GM19324 (cell line): ENCODE measurements around the gene CAB39L.

ENCODE experiments used
- ATAC-seq: cut with Tn5 transposase; IDR thresholded peaks from one replicate; pipeline ENCODE4 v1.9.1; 2021; ENCODE audit warnings: mild to moderate bottlenecking, moderate library complexity; ENCODE audit not compliant: unreplicated experiment, low FRiP score

The CAB39L gene

GRCh38 chr13:49443357-49443703 lies 534 bp downstream of the CAB39L start:
- ATAC-seq: no peak

- ATAC-seq: no peak
Measured at GRCh38 chr13:49441846-49442245, 2.0 kb downstream of the CAB39L start.

DNA sequence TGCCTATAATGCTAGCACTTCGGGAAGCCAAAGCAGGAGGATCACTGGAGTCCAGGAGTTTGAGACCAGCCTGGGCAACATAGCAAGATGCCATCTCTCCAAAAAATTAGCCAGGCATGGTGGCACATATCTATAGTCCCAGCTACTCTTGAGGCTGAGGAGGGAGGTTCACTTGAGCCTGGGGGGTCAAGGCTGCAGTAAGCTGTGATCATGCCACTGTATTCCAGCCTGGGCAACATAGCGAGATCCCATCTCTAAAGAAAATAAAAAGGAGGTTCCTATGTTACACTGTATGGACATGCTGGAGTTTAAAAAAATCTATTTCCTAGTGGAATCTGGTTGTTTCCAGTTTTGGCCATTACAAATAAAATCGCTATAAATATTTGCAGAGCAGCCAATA lies 2.6 kb downstream of the CAB39L start:
- ATAC-seq: no peak

DNA sequence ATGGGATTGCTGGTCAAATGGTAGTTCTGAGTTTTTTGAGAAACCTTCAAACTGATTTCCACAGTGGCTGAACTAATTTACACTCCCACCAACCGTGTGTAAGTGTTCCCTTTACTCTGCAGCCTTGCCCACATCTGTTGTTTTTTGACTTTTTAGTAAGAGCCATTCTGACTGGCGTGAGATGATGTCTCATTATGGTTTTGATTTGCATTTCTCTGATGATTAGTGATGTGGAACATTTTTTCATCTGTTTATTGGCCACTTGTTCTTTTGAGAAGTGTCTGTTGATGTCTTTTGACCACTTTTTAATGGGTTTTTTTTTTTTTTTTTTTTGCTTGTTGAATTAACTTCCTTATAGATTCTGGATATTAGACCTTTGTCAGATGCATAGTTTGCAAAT lies 4.3 kb downstream of the CAB39L start:
- ATAC-seq: no peak

- ATAC-seq: no peak
Measured at GRCh38 chr13:49437705-49438104, 6.2 kb downstream of the CAB39L start.

GRCh38 chr13:49436890-49437289 lies 7.0 kb downstream of the CAB39L start:
- ATAC-seq: no peak

DNA sequence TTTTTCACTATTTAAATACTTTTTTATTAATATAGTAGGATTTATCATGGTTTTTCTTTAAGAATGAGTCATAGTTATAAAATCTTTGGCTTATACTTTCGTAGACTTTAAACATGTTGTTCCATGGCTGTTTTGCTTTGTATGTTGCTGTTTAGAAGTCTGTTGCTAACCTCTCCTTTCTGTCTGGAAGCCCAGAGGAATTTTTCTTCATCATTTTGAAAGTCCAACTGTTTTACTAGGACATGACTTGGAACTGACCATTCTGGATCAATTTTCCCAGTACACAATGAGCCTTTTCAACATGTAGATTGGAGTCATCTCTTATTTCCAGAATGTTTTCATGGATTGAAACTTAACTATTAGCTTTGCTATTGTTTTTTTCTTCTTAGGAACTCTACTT lies 7.9 kb downstream of the CAB39L start:
- ATAC-seq: no peak

DNA sequence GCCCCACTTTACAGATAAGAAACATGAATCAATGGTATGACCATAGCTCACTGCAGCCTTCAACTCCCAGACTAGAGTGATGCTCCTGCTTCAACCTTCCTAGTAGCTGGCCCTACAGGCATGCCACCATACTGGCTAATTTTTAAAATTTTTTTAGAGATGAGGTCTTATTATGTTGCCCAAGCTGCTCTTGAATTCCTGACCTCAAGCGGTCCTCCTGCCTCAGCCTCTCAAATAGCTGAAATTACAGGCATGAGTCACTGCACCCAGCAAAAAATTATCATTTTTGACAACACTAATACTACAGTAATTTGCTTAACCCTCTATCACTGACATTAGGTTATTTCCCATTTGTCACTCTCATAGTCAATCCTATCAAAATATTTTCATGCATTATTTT lies 14.7 kb downstream of the CAB39L start:
- ATAC-seq: no peak

GRCh38 chr13:49428041-49428763 lies 15.7 kb downstream of the CAB39L start:
- ATAC-seq: no peak

DNA sequence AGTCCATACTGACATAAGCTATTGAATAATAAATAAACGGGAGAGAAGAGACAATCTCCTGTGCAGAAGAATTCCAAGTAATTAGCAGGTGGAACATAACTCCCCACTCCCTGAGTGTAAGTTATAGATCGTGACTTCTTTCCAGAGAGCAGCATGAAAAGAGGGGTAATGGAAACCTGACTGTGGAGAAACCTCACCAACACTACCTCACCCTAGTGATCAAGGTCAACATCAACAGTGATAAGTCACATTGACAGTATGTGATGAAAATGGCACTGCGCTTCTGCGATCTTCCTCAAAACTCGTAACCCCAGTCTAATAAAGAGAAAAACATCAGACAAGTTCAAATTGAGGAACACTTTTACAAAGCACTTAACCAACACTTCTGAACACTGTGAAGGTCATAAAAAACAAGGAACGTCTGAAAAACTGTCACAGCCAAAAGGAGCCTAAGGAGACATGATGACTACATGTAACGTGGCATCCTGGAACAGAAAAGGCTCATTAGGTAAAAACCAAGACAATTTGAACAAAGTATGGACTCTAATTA lies 19.8 kb downstream of the CAB39L start:
- ATAC-seq: no peak

GRCh38 chr13:49421391-49421790 lies 22.5 kb downstream of the CAB39L start:
- ATAC-seq: no peak

DNA sequence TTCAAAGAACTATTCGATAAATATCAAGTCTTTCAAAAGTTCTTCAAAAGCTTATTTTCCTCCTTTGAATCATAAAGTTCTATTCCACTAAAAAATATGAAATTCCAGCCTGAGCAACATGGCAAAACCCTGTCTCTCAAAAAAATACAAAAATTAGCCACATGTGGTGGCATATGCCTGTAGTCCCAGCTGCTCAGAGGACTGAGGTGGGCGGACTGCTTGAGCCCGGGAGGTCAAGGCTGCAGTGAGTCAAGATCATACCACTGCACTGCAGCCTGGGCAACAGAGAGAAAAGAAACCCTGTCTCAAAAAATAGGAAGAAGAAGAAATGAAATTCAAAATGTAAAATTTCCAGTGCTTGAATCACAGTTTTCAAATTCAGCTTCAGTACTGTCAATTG lies 24.6 kb downstream of the CAB39L start:
- ATAC-seq: no peak

DNA sequence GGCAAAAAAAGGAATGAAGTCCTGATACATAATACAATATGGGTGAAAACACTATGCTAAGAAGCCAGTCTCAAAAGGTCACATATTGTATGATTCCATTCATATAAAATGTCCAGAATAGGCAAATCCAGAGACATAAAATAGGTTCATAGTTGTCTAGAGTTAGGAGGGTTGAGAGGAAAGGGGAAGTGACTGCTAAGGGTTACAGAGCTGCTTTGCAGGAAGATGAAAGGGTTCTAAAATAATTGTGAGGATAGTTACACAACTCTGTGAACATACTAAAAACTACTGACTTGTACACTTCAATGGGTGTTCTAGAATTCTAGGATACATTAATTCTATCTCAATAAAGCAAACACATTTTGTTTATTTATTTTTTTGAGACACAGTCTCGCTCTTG lies 25.7 kb downstream of the CAB39L start:
- ATAC-seq: no peak

DNA sequence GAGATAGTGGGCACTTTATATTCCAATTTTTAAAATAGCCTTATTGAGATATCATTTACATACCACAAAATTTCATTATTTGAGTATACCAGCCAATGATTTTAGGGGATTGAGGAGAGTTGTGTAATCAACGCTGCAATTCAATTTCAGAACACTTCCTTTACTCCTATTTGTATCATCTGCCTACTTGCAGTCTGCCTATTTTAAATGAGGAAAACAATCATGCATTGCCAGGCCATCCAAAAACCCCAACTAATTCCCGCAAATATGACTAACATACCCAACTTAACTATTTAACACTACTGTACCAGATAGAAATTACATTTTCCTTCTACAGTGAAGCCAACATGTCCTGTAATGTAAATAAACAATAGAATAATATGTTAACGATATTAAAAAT lies 26.7 kb downstream of the CAB39L start:
- no peak for ATAC-seq

- no peak for ATAC-seq
Measured at GRCh38 chr13:49412749-49413148, 31.1 kb downstream of the CAB39L start.

GRCh38 chr13:49411353-49411752 lies 32.5 kb downstream of the CAB39L start:
- no peak for ATAC-seq

DNA sequence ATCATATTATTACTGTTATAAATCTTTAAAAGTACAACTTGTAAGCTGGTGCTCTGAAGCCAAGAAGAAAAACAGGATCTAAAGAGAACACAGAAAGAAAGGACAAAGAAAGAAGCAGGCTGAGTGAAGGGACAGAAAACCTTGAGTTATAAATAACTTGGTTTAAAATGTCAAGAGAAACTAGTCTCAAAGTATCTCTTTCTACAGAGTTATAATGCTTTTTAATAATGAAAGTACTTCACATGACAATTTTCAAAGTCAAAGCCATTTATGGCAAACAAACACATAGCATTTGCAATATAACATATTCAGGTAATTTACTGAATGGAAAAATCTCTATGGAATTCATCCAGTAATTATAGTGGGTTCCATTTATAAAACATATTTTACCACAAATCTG lies 33.4 kb downstream of the CAB39L start:
- ATAC-seq: no peak

DNA sequence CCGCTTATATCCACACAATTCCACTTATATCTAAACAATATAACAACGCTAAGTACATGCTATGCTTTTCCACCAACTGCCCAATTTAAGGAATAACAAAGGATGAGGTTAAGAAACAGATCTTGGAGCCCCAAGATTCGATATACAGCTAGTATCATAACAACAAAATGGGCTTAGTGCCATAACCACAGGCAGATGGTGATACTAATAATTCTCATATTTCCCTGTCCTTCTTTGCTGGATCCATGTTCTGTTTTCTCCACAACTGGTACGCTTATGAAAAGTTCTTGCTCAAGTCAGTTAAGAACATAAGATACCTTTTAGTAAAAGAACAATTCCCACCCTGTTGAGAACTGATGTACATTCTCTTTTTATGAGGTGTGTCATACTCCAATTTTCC lies 33.9 kb downstream of the CAB39L start:
- ATAC-seq: no peak

DNA sequence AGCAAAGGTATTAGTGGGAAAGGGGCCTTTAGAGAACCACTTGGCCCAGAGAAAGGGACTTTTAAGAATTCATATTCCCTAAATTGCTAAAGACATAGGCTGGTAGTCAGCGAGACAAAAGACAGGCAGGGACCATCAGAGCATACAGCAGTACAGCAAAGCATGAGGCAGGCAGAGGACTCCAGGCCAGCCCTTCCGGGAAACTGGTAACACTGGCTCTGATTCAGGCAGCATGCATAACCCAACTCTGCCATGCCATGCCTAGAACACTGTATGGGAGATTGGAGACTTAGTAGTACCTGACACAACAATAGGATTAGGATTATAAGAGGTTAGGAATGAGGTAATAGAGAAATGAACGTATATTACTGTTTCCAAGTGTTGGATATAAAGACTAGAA lies 34.9 kb downstream of the CAB39L start:
- ATAC-seq: no peak

- ATAC-seq: no peak
Measured at GRCh38 chr13:49407936-49408335, 35.9 kb downstream of the CAB39L start.

GRCh38 chr13:49407068-49407467 lies 36.8 kb downstream of the CAB39L start:
- ATAC-seq: no peak

- ATAC-seq: no peak
Measured at GRCh38 chr13:49404703-49405020, 39.2 kb downstream of the CAB39L start.
